SW480 (cell line): ENCODE data around the gene MLXIP.

Experiments
- DNase-seq: peaks from one replicate; pipeline ENCODE4 v3.0.0-alpha.2; 2016; ENCODE audit warnings: low spot score

MLXIP gene

DNA sequence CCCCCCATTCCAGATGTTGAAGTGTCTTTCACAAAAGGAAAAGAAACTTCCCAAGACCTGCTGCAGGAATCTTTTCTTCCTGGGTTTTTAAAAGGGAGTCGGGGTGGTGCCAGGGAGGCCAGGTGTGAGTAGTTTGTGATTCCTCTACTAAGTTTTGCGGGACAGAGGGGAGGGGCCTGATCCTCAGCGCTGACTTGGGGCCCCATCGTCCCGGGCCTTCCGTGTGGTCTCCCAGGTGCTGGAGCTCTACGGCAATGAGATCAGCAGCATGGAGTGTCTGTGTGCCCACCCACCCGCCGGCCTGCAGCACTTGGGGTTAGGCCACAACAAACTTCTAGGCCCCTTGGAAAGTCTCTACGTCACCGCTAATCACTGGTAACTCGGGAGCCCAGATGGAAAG is 108.9 kb downstream of the MLXIP start:
- DNase-seq, result no peak

DNA sequence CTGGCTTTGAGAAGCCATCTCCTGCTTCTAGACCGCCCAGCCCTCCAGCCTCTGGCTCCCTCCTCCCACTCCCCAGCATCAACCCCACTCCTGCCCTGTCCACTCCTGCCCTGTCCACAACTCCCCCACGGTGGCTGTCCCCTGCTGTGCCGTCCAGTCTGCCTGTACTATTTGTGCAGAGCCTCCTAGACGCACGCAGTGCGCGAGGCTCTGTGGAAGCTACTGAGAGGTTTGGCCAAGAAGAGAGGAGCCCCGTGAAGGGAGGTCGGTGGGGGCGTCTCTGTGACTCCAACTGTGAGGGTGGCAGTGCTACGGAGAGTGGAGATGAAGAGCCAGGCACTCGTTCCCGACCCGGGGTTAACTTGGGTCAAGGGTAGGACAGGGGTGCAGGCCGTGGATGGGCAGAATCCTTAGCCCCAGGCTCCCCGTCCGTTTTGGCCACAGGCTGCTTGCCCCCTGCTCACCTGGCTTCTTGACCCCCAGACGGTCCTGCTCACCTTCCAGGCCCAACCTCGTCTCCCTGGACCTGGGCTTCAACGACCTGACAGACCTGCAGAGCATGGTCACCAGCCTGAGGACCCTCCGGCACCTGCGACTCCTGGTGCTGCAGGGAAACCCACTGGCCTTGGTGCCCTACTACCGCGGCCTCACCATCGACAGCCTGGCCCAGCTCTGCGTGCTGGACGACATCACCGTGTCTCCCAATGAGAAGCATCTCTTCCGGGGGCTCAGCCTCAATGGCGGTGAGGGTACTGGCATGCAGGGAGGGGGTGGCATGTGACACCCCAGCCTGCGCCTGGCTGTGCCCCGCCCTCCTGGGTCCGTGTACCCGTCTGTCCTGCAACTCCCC is 111.3 kb downstream of the MLXIP start:
- no peak for DNase-seq

DNA sequence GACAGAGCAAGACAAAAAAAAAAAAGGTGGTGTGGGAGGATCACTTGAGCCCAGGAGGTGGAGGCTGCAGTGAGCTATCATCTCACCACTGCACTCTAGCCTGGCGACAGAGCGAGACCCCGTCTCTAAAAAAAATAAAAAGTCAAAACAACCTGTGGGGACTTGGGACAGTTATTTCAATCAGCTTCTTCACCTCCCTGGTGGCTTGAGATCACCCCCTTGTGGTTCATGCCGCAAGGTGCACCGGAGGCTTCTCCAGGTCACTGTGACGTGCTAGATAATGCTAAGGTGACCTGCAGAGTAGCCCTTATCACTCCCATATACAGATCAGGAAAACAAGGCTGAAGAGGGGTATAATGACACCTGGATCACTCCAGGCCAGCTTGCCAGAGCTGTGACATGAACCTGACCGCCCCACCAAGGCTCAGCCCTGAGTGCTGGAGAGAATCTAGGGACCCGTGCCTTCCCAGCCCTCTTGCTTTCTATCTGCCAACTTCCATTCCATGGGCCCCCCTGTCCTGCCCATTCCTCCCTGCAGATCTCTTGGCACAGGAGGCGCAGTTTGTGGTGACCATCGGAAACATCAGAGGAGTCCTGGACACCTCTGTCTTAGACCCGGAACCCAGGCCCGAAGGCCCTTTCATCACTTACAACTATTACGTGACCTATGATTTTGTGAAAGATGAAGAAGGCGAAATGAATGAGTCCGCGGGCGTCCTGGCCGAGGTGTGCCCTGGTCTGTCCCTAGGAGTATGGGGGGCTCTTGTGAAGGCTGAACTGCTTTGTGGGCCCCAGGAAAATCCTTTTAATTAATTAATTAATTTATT is 112.5 kb downstream of the MLXIP start:
- DNase-seq, result peak; percentile 55

DNA sequence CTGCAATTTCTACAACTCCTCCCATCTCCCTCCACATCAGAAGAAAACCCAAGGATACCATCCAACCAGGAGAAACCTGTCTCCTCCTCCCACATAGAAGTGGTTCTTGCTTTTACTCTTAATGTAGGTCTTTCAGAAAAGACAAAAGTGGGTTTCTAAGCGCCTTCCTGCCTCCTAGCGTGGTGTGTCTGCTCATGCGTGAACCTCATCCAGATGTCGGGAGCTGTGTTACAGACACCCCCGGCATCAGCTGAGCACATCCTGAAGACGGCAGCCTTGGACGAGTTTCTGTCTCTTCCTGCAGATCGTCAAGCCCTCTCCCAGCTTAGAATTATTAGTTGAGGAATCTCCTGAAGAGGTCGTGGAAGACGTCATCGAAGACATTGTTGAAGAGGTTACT is 113.9 kb downstream of the MLXIP start:
- DNase-seq, result no peak

DNA sequence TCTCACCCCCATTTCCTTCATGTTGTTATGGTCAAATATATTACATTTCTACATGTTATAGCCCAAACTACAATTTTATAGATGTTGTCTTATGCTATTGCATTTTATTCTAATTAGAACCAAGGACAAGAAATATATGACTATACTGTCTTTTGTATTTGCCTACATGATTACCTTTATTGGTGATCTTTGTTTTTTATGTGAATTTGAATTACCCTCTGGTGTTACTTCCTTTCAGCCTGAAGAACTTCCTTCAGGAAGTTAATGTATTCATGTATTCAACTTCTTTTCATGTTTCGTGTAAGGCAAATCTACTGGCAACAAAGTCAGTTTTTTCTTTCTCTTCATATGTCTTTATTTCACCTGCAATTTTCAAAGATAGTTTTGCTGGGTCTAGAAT is 116.2 kb downstream of the MLXIP start:
- DNase-seq, result no peak

DNA sequence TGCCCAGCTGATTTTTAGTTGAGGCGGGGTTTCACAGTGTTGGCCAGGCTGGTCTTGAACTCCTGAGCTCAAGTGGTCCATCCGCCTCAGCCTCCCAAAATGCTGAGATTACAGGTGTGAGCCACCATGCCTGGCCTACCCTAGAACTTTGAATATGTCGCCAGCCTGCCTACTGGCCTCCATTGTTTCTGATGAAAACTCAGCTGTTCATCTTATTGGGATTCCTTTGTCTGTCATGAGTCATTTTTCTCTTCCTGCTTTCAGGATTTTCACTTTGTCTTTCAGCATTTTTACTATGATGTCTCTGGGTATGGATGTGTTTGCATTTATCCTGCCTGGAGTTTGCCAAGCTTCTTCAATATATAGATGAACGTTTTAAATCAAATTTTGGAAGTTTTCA is 116.8 kb downstream of the MLXIP start:
- no peak for DNase-seq
